HG03159 (cell line): ENCODE measurements around the gene ELP5.

Experiments used
- ATAC-seq: cut with Tn5 transposase; IDR thresholded peaks from one replicate; pipeline ENCODE4 v1.9.1; 2021; ENCODE audit warnings: mild to moderate bottlenecking, moderate library complexity; ENCODE audit not compliant: unreplicated experiment

Gene ELP5

DNA sequence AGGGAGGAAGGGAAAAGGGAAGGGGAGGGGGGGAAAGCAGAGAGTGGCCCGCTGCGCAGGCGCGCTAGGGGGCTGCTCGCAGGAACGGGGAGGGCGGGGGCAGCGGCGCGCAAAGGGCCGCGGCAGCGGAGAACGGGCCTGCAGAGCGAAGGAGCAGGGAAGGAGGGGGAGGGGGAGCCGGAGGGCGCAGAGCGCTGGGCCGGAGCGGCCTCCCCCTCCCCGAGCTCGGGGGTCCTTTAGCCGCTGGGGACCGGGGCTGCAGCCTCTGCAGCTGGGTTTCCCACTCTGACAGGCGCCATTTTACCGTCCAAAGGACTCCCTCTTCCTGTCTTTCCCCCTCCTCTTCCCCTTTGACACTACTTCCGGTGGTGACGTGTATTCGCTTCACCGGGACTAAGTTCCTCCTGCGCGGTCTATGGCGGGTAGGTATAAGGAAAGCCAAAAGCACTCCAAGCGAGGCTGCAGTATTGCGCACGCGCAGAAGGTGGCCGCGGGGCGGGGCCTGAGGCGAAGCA lies 297 bp upstream of the ELP5 start, which contains the start of gene CTDNEP1:
TSS of gene CTDNEP1 (minus strand) at position 74 of the 515 bp plus-strand sequence. CDS start 438 bp downstream, outside the sequence.
- peak; percentile 85 for ATAC-seq

DNA sequence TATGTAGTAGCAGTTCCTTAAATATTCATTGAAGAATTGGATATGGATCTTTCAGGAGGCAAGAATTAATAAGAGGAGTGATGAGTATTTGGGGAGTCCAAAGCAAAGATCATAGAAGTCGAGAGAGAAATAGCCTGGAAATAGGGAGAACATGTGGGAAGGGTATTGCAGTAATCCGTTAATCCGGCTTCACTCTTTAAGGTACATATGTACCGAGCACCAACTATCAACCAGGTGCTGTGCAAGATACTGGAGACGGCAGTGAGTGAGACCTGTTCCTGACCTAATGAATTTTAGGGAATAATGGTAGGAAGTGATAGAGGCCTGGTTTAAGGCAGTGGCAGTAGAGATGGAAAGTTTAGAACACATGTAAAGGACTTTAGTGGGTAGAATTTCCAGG lies 1.1 kb downstream of the ELP5 start:
- ATAC-seq, result no peak

DNA sequence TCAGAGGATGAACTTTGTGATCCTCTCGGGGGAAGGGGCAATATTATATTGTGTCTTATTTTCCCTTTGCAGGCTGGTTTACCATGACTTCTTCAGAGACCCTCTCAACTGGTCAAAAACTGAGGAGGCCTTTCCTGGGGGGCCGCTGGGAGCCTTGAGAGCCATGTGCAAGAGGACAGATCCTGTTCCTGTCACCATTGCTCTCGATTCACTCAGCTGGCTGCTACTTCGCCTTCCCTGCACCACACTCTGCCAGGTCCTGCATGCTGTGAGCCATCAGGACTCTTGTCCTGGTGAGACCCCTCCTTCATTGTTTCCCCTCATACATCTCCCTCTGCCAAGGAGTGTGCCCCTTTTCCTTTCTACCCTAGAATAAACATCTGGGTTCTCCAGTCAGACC lies 2.5 kb downstream of the ELP5 start:
- no peak for ATAC-seq

DNA sequence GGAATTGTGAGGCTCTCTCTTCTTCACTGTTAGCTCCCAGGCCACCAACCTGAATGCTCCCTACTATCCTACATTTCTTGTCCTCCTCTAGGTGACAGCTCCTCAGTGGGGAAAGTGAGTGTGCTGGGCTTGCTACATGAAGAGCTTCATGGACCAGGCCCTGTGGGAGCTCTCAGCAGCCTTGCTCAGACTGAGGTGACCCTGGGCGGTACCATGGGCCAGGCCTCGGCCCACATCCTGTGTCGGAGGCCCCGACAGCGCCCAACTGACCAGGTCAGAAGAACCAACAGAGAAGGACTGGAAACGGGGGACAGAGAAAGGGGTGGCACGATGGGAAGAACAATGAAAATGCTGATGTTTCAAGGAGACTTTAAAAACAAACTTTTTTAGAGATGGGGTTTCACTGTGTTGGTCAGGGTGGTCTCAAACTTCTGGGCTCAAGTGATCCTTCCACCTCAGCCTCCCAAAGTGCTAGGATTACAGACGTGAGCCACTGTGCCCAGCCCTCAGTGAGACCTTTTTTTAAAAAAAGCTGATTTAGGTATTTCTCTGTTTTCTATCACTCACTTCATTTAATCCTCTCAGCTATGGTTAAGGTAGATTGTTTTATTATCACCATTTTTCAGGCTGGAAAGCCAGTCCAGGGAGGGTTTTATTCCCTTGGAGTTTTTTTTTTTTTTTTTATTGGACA lies 4.9 kb downstream of the ELP5 start:
- ATAC-seq, result no peak

DNA sequence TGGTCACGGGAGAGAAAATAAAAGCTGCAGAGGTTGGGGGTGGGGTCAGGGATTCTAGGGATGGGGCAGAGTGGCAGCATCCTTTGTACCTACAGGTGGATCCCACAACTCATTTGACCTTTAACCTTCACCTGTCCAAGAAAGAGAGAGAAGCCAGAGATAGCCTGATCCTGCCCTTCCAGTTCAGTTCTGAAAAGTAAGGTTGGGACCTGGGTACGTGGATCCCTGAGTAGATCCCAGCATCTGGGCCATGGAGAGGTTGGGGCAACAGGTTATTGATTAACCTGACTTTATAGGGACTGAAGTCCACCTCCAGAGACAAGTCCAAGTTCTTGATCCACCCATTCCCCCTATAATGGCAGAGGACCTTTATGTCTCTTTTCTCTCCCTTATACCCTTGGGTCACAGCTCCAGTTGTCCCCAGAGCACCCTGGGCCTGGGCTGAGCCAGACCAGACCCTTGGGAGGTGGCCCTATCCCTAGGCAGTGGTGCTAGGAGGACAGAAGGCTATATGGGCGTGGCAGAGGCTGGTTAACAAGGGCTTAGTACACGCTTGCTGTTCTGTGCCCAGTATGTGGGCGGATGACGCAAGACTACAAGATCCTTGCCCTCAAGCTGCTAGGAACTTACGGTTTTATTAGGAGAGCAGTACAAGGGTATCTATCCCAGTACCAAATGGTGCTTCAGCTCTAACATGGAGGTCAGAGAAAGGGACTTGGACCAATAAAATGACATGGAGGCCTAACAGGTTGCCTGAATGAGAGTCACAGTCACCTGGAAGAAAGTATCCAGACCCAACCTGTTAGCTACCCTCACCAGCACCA lies 6.9 kb downstream of the ELP5 start:
- no peak for ATAC-seq

DNA sequence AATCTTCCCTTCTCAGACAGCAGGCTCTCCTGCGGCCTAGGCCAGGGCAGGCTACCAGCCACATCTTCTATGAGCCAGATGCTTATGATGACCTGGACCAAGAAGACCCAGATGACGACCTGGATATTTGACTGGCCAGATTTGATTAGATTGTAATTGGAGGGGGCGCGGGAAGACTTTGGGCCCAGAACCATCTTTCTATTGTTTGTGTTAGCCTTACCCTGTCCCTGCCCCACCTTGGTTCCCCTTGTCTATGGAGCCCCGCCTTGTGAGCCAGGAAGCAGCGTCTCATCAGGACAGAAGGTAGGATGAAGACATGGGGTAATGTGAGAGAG lies 7.5 kb downstream of the ELP5 start:
- no peak for ATAC-seq

DNA sequence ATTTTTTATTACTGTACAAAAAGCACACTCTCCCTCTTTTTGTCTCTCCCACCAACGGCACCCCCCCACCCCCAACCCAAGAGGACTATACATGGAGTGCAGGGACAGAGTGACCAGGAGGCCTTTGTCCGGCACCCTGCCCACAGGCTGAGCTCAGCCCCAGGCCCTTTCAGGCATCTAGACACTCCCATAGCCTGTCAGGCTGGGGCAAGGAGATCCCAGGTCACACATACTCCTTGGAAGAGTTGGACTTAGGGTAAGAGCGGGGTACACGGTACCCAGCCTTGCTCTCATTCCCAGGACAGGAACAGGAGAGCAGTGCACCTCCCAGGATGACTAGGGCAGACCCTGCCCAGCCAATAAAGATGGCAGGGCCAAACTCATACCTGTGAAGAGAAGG lies 8.1 kb downstream of the ELP5 start:
- no peak for ATAC-seq

DNA sequence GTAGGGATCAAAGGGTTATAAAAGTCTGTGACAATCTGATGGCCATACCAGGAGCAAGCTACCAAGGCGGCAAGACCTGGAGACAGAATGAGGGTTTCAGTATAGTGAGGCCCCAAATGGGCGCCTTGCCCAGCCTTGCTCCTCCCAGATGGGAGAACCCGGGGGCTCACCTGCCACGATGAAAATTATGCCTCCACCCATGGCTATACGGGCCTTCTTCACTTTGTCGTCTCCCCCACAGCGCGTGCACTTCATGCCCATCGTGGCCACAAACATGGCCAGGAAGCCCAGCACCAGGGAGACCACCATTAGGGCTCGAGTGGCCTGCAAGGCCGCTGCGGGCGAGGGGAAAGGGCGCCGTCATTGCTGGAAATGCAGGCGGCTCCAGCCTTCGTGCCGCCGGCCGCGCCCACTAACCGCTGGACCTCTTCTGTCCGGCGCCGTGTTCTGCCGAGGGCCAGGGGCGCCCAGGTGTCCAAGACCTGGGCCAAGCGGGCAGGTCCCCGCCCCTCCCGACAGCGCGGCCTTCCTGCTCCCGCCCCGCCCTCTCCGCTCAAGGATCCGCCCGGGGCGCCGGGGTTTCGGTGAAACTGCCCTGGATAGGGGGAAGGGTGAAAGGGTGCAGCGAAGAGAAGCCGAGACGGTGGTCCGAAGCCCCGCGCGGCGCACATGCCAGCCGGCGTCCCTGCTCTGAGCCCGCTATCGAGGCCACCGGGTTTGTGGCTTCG lies 8.8 kb downstream of the ELP5 start:
- no peak for ATAC-seq

DNA sequence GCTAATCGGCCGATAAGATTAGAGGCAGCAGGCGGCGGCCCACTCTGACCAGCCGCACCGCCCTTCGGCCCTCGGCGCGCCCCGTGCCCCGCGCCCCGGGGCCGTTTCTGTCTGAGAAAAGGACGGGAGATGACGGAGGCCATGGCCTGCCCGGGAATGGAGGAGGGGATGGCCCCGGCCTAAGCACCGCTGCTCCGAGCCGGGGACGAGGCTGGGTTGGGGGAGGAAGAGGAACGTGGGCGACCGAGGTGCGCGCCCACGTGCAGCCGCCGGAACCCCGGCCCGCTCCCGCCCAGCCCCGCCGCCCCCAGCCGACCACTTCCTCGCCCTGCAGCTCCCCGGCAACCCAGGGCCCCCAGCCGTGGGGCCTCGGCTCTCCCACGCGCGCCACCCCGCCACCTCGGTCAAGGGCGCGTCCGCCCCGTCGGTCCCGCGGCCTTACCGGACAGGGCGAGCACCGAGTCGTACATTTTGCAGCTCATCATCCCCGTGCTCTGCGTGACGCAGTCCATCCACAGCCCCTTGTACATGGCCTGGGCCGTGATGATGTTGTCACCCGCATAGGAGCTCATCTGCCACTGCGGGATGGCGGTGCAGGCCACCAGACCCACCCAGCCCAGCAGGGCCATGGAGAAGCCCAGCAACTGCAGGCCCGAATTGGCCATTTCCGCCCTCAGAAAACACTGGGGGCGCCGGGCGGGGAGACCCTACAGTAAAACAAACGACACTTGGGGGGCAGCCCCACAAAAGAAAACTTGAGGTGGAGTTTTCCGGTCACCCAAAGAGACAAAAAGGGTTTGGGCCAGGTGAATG lies 9.6 kb downstream of the ELP5 start:
- no peak for ATAC-seq

DNA sequence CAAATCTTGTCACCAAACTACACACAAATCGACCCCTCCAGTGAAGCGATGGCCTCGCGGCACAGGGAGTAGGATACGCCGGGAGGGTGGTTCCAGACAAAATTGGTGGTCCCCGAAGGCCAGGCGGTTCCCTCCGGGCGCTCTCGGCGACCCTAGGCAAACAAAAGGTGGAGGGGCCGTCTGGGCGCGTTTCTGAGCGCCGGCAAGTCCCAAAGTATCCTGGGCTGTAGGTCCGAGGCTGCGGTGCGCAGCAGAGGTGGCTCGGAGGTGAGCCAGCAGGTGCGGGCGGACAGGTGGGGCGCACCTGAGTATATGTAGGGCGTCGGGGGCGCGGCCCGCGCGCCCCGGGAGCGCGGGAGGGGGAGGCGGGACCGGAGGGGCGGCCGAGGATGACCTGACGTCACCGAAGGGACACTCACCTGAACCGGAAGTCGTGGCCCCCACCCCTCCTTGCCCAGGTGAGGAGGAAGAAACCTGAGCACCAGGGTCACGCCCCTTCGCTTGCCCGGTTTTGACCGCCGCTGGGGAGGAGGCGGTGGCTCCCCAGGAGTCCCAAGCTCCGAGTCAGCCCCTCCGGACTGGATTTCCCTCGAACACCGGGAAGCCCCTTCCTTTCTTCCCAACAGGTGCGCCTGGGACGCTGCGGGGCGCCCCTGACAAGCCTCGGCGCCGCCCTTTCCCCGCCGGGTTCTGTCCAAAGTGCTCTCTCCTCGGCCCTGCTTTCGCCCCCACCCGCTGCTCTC lies 10.3 kb downstream of the ELP5 start, which contains the start of gene CLDN7:
TSS of gene CLDN7 (minus strand) at position 287 of the 743 bp plus-strand sequence. CDS start 435 bp downstream, outside the sequence.
- ATAC-seq, result no peak

DNA sequence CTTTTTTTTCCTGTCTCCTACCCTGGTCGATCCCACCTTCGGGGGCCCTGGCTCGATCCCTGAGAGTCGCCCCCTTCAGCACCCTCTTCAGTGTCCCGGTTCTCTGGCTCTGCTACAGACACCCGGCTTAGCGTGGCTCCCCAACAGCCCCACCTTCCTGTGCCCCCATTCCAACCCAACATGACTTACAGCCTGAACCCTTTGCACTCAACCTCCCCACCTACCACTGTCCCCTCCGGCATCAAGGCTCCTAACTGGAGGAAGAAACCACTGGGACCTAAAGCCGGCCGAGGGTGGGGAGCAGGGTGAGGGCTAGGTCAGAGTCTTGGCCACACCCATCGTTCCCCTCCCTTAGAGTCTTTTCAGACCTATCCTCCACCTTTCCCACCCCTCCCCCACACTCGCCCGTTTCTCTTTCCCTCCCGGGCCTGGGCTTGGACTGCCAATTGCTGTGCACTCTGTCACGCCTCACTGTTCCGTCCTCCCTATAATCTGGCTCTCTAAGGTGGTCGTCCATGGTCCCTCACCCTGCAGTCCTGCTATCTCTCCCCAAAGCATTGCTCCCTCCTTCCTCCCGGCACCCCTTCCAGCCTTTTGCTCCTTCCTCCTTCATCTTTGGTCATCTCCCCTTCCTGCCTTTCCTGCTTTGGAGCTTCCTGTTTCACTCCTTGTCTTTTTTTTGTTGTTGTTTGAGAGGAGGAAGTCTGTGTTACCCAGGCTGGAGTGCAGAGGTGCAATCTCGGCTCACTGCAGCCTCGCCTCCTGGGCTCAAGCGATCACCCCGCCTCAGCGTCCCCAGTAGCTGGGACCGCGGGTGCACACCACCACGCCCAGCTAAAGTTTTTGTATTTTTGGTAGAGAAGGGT lies 11.2 kb downstream of the ELP5 start:
- no peak for ATAC-seq

DNA sequence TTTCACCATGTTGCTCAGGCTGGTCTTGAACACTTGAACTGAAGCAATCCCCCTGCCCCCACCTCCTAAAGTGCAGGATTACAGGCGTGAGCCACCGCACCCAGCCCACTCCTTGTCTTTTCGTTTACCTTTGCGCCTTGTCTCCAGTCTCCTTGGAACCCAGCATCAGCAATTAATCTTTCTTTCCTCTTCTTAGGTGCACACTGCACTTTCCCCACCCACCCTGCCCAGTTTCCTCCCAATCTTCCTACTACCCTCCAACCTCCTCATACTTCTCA lies 11.7 kb downstream of the ELP5 start:
- no peak for ATAC-seq

DNA sequence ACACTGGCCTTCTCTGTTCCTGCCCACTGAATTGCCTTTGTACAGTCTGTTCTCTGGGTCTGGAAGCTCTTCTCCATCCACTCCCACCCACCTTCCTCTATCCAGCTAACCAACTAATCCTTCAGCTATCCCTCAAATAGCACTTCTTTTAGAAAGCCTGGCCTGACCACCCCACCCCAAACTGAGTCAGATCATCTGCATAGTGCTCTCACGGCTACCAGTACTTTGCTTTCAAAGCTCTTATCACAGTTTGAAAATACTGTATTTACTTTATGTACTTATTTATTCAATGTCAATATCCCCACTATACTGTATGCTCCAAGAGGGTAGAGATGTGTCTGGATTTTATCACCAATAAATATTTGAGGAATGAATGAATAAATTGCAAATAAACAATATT lies 14.8 kb downstream of the ELP5 start:
- ATAC-seq, result no peak

DNA sequence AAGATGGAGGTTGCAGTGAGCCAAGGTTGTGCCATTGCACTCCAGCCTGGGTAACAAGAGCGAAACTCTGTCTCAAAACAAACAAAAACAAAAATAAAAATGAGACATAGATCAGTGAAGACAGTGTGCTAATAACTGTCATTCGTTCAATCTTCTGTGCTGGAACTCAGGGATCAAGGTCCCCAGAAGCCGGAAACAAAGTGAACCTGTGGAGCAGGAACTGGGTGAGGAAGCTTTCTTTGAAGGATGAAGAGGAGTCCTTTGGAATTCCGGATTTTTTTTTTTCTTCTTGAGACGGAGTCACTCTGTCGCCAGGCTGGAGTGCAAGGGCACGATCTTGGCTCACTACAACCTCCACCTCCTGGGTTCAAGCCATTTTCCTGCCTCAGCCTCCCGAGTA lies 27.4 kb downstream of the ELP5 start:
- no peak for ATAC-seq

DNA sequence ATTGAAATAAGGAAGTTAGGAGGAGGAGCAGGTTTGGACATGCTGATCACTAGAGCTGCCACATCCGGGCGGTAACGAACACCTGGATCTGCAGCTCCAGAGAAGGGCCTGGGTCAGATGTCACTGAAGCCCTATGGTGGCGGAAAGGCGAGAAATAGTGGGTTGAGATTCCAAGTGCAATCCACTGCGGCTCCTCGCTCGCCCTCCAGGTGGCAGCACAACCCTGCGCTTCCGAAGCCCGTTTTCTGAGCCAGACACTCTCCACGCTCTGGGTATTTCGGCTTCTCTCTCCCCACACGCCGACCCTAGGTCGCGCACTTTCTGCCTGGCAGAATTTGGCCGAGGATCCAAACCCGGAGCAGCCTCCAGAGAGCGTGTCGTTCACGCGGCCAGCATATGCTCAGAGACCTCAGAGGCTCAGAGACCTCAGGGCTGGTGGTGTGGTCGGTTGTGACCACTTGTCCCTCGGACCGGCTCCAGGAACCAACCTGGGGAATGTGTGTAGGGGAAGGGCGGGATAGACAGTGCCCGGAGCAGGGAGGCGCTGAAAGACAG lies 28.6 kb downstream of the ELP5 start:
- ATAC-seq, result peak; percentile 55

DNA sequence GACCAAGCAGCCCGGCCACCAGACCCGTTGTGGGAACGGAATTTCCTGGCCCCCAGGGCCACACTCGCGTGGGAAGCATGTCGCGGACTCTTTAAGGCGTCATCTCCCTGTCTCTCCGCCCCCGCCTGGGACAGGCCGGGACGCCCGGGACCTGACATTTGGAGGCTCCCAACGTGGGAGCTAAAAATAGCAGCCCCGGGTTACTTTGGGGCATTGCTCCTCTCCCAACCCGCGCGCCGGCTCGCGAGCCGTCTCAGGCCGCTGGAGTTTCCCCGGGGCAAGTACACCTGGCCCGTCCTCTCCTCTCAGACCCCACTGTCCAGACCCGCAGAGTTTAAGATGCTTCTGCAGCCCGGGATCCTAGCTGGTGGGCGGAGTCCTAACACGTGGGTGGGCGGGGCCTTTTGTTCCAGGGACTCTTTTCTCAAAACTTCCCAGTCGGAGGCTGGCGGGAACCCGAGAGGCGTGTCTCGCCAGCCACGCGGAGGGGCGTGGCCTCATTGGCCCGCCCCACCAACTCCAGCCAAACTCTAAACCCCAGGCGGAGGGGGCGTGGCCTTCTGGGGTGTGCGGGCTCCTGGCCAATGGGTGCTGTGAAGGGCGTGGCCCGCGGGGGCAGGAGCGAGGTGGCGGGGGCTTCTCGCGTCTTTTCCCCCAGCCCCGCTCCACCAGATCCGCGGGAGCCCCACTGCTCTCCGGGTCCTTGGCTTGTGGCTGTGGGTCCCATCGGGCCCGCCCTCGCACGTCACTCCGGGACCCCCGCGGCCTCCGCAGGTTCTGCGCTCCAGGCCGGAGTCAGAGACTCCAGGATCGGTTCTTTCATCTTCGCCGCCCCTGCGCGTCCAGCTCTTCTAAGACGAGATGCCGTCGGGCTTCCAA lies 29.3 kb downstream of the ELP5 start, which contains the start of gene SLC2A4:
TSS of gene SLC2A4 (plus strand) at position 645 of the 879 bp plus-strand sequence. CDS start at position 862, 217 bp downstream.
- ATAC-seq, result no peak

DNA sequence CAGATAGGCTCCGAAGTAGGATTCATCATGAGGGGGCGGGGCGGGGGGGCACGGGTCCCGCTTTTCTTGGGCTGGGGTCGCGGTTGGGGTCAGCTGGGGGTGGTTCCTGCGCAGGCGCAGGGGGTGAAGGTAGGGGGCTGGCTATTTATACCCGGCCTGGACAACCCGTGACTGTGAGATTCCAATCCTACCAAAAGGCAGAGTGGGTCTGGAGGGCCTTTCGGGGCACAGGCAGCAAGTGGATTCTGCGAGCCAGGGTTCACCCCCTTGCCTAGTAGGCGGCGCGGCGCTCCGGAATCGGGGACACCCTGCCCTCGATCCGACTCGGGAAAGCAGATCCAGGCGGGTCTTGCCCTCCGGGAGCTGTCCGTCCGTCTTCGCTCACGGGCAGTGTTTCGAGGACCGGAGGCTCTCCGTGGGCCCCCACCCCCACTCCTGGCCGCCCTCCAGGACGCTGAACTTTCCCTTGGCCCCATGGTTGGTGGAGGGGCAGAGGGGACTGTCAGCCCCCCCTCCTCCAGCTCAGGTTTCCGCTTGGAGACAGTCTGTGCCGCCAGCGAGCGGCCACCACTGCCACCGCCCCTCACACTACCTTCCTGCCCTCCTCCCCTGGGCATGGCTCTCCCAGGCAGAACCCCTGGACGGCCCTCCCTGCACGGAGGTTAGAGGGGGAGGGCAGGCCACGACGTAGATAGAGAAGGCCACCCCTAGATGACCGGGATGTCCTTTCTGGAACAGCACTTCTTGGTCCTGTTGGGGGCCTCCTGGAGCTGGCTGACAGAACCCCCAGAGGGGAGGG lies 30.1 kb downstream of the ELP5 start:
- no peak for ATAC-seq
